ENCODE results near the gene MAGED4.
"Not testable (repeated sequence)": the region's sequence is repeated elsewhere in the genome, so short reads cannot be mapped to it uniquely, and the experiment has no call there.

The MAGED4 gene, protein sequence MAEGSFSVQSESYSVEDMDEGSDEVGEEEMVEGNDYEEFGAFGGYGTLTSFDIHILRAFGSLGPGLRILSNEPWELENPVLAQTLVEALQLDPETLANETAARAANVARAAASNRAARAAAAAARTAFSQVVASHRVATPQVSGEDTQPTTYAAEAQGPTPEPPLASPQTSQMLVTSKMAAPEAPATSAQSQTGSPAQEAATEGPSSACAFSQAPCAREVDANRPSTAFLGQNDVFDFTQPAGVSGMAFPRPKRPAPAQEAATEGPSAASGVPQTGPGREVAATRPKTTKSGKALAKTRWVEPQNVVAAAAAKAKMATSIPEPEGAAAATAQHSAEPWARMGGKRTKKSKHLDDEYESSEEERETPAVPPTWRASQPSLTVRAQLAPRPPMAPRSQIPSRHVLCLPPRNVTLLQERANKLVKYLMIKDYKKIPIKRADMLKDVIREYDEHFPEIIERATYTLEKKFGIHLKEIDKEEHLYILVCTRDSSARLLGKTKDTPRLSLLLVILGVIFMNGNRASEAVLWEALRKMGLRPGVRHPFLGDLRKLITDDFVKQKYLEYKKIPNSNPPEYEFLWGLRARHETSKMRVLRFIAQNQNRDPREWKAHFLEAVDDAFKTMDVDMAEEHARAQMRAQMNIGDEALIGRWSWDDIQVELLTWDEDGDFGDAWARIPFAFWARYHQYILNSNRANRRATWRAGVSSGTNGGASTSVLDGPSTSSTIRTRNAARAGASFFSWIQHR

DNA sequence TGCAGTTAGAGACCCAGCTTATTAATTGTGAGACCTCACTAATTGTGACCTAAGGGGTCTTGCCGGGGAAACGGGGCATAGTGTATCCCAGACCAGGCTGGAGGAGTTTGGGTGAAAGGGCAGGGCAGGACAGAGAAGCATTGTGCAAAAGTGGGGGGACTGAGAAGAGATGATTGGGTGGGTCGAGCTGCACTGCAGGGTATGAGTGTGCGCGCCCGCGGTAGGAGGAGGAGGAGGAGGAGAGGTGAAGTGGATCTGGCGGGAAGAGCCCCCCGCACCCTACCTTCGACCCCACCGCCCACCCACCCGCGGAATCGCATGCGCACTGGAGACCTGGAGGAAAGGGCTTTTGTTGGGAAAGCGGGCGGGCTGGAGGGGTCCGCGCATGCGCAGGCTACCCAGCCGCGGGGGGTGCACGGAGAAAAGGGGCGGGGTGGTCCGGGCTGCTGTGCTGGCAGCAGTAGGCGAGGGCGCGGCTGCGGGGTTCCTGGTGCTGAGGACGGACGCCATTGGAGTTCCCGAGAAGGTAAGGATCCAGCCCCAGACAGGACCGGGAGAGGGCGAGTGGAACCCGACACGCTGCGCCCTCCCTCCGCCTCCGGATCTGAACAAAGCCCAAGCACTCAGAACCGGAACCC, at the start of gene MAGED4:
MAGED4 (plus strand) TSS at position 449 of the 638 bp plus-strand sequence. CDS start 1,035 bp downstream, outside the sequence.
- DNase-seq (ENCODE audit: low read depth in 2 of 2) = not testable (repeated sequence)

DNA sequence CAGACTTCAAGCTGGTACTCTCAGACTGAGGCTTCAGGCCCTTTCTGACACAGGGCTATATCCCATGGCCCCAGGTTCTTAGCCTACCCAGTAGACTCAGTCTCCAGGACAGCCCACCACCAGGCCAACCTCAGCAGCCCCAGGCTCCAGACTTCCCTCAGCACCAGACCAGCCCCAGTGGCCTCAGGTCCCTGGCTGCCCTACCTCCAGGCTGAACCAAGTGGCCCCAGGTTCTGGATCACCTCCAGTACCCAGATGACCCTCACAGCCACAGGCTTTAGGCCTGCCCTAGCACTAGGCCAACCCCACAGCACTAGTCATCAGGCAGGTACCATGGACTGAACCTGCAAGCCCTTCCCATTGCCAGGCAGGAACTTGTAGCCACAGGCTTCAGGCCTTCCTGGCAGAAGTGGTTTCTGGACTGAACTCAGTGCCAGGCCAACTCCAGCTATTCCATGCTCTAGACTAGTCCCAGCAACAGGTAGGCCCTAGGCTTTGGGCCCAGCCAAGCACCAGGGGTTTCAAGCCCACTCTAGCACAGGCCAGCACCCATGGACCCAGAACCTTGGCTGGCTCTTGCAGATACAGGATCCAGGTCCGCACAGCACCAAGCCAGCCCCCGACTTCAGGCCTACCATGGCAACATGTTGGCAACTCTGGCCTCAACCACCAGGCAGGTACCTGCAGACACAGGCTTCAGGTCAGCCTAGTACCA, 45.7 kb upstream of the MAGED4 start:
- no peak for DNase-seq (ENCODE audit: low read depth in 2 of 2)

DNA sequence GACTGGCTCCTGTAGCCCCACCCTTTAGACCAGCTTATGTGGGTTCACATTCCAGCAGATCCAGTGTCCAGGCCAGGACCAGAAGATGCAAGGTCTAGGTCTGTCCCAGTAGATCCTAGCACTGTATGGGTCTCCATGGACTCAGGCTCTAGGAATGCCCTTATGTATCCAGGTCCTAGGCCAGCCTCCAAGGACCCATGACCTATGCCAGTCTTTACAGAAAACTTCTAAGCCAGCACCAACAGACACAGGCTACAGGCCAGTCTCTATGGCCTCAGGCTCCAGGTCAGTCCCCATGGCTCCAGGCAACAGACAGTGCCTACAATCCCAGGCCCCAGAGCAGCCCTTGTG, 45.2 kb upstream of the MAGED4 start:
- DNase-seq (ENCODE audit: low read depth in 2 of 2) = no peak

DNA sequence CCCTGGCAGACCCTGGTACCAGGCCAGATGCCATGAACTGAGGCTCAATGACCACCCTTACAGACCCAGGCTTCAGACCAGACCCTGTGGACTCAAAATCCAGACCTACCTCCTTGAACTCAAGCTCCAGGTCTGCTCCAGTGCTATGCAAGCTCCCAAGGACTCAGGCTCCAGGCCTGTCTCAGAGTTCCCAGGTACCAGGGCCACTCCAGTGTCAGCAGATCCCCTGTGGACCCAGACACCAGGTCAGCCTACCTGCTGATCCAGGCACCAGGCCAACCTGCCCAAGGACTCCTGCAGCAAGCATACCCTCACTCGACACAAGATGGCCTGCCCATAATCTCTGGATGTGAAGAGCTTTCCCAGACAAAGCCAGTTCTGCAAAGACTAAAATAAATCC, 44.7 kb upstream of the MAGED4 start:
- no peak for DNase-seq (ENCODE audit: low read depth in 2 of 2)

DNA sequence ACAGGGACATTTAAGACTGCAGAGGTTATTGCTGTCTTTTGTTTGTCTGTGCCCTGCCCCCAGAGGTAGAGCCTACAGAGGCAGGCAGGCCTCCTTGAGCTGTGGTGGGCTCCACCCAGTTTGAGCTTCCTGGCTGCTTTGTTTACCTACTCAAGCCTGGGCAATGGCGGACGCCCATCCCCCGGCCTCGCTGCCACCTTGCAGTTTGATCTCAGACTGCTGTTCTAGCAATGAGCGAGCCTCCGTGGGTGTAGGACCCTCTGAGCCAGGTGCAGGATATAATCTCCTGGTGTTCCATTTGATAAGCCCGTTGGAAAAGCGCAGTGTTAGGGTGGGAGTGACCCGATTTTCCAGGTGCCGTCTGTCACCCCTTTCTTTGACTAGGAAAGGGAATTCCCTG, 34.0 kb upstream of the MAGED4 start:
- DNase-seq (ENCODE audit: low read depth in 2 of 2) = not testable (repeated sequence)

DNA sequence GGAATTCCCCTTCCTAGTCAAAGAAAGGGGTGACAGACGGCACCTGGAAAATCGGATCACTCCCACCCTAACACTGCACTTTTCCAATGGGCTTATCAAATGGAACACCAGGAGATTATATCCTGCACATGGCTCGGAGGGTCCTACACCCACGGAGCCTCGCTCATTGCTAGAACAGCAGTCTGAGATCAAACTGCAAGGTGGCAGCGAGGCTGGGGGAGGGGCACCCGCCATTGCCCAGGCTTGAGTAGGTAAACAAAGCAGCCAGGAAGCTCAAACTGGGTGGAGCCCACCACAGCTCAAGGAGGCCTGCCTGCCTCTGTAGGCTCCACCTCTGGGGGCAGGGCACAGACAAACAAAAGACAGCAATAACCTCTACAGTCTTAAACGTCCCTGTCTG, 24.5 kb upstream of the MAGED4 start:
- not testable (repeated sequence) for DNase-seq (ENCODE audit: low read depth in 2 of 2)

DNA sequence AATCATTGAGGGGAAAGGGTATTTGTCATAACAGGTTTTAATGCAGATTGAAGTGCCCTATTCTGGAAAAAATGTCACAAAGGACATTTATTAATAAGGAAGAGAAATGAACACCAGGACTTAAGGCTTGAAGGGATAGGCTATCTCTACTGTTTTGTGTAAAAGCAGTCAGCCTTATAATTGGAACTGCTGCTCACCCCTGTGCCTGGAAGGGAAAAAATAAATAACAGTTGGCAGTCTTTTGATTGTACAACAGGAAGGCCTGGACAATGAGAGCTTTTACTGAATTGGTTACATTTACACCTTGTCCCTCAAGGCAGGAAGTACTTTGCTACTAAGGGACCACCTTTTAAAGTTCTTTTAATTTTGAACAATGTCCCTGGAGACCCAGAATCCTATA, 17.8 kb upstream of the MAGED4 start:
- no peak for DNase-seq (ENCODE audit: low read depth in 2 of 2)

DNA sequence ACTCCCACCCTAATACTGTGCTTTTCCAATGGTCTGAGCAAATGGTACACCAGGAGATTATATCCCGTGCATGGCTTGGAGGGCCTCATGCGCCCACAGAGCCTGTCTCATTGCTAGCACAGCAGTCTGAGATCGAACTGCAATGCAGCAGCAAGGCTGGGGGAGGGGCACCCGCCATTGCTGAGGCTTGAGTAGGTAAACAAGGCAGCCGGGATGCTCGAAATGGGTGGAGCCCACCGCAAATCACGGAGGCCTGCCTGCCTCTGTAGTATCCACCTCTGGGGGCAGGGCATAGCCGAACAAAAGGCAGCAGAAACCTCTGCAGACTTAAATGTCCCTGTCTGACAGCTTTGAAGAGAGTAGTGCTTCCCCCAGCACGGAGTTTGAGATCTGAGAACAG, 13.6 kb upstream of the MAGED4 start:
- not testable (repeated sequence) for DNase-seq (ENCODE audit: low read depth in 2 of 2)

DNA sequence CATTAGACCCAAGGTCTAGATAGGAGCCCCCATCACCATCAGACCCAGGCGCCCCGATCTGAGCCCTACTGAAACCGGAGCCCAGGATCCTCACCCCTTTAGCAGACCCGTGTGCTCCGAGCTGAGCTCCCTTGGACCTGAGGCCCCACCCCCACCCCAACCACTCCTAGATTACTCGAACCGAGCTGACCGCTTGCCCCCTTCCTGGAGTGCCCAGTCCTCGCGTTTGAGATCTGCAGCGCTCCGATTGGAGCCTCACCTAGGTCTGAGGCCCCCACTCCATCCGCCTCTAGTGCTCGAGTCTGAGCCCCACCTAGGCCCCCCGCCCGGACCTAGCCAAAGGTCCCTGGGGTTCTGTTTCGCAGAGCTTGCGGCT, 378 bp downstream of the MAGED4 start:
- DNase-seq (ENCODE audit: low read depth in 2 of 2) = not testable (repeated sequence)

DNA sequence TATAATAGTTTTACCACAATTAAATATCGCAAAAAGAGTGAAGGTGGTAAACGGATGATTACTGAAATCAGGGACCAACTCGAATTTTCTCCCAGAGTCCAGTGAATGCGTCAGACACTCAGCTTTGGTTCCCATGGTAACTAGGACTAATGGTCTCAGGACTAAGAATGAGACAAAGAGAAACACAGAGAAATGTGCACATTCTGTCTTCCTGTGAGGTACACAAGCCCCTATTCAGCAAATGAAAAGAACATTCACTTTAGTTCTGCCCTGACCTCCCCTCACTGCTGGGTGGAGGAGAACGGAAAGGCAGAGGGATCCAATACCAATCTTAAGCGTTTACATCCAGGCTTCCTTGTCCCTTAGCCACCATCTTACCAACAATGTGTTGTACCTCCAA, 26.7 kb downstream of the MAGED4 start:
- not testable (repeated sequence) for DNase-seq (ENCODE audit: low read depth in 2 of 2)

DNA sequence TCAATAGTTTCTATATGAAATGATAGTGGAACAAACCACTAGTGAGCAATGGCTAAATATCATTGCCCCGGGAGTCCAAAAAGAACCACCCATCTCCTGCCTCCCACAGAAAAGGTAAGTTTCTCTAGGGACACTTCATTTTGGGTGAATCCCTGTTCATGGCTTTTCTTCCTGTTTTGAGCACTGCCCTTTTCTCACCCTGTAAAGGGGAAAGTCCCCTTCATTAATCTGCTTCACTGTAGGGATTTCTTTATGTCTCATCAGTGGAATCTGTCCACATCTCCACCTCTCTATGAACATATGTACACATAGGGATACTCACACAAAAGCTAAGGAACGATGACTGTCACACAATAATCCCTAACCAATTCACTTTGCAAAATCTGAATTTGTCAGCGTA, 28.6 kb downstream of the MAGED4 start:
- no peak for DNase-seq (ENCODE audit: low read depth in 2 of 2)

DNA sequence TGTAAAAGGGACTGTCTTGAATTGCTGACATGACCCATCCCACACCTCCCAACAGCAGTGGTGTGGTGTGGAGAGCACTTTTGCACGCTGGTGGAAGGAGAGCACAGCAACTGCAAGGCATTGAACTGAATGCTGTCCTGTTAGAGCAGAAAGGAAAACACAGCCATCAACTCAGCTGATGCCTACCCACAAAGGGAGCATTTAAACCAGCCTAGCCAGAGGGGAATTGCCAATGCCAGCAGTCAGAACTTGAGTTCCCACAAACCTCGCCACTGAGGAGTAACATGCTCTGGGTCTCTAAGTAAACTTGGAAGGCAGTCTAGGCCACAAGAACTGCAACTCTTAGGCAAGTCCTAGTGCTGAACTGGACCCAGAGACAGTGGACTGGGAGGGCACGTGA, 31.9 kb downstream of the MAGED4 start:
- DNase-seq (ENCODE audit: low read depth in 2 of 2) = no peak

DNA sequence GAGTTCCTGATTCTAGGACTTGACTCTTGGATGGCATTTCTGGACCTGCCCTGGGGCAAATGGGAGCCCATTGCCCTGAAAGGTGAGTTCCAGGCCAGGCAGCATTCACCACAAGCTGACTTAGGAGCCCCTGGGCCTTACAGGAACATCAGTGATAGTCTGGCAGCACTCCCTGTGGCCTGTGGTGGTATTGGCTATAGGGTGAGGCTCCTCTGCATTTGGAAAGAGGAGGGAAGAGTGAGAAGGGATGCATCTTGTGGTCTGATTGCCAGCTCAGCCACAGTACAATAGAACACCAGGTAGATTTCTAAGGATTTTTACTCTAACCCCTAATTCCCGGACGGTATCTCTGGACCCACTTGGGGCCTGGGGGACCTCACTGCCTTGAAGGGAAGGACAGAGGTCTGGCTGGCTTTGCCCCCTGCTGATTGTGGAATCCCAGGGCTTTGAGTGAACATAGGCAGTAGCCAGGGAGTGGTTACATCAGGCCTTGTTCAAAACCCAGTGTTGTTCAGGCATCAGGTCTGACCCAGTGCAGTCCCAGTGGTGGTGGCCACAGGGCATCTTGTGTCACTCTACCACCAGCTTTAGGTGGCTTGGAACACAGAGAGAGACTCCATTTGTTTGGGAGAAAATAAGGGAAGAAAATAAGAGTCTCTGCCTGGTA, 32.9 kb downstream of the MAGED4 start:
- DNase-seq (ENCODE audit: low read depth in 2 of 2) = no peak

DNA sequence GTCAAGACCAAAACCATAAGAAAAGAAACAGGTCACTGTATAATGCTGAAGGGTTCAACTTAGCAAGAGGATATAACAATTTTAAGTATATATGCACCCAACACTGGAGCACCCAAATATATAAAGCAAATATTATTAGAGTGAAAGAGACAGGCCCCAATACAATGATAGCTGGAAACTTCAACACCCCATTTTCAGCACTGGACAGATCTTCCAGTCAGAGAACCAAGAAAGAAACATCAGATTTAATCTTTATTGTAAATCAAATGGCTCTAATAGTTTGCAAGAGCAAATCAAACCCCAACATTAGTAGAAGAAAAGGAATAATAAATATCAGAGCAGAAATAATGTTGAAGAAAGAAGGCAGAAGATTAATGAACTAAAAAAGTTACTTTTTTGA, 36.2 kb downstream of the MAGED4 start:
- DNase-seq (ENCODE audit: low read depth in 2 of 2) = no peak

All from stimulated activated CD4-positive, alpha-beta T cell treated with anti-CD3 and anti-CD28 coated beads, Interleukin-15, amount 100 ng/mL, for 48 hours (primary cell).